GM21515 (cell line): ENCODE results near the gene LYRM7.
"Not testable (repeated sequence)": the region's sequence is repeated elsewhere in the genome, so short reads cannot be mapped to it uniquely, and the experiment has no call there.

Experiments used
- ATAC-seq: cut with Tn5 transposase; IDR thresholded peaks from one replicate; pipeline ENCODE4 v1.9.1; 2021; ENCODE audit not compliant: unreplicated experiment

The LYRM7 gene

DNA sequence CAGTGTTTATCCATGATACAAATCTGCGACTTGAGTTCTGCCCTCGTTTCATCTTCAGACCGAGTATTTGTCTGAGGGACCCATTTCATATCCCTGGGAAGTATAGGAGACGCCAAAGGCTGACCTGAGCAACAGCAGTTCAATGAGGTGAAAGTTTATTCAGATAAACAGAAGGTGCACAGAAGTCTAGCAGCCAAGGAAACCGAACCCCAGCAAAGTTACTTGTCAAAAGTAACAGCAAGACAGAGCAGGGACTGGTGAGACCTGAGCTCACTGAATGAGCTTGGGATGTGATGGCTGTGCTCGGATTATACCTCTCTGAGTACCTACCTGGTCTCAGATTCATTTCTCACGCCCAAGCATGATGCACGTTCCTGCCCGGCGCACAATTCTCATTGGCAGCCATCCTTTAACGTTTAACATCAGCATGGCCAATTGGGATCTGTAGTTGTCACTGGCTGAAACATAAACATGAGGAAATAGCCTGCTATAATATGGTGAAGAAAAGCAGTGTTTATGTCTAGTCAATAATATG is 599 bp downstream of the LYRM7 start:
- no peak for ATAC-seq

DNA sequence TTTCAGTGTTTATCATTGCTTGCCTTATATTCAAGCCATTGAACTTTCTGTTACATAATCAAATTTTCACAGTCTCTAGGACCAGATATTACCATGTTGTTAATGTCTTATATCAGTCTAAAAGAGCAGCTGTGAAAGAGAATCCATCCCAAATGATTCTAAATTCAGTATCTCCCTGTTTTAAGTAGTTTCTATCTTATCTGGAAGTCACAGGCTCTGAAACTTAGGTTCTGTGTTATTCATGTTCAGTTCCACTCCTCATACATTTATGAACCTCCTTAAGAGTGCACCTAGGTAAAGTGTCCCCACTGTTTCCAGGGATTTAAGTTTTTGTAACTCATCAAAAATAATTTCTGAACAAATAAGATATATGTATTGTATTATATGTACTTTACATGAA is 9.7 kb downstream of the LYRM7 start:
- ATAC-seq, result no peak

DNA sequence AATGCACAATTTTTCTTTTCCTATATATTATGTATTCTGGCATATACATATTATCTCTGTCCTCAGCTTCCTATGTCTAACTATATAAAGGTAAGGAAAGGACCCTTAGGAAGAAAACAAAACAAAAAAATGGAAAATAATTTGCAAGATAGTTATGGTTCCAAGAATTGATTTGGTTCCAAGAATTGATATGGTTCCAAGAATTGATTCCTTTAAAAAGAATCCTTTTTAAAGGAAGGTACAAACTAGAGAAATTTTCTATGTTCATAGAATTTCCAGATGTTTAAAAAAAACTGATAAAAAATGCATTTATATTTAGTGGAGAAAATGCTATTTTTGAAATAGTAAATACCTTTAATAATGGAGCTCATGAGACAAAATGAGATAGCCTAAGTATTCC is 12.1 kb downstream of the LYRM7 start:
- no peak for ATAC-seq

DNA sequence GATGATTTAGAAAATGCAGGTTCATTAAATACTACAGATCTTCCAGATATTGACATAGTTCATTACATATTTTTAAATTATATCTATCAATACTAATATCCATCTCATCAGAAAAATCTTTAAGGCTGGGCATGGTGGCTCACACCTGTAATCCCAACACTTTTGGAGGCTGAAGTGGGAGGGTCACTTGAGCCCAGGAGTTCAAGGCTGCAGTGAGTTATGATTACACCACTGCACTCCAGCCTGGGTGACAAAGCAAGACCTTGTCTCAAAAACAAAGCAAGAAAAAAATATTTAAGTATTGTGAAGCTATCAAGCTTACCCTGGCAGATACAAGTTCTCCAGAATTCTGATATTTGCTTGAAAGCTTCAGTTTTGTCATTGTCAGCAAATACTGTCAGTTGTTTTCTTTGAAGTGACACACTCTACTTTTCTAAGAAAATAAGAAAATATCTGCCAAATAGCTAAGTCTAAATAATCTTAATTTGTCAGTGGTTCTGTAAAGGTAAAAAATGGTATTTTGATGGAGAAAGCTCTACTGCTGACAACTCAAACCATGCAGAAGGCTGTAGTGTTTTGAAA is 14.9 kb downstream of the LYRM7 start:
- ATAC-seq, result no peak

DNA sequence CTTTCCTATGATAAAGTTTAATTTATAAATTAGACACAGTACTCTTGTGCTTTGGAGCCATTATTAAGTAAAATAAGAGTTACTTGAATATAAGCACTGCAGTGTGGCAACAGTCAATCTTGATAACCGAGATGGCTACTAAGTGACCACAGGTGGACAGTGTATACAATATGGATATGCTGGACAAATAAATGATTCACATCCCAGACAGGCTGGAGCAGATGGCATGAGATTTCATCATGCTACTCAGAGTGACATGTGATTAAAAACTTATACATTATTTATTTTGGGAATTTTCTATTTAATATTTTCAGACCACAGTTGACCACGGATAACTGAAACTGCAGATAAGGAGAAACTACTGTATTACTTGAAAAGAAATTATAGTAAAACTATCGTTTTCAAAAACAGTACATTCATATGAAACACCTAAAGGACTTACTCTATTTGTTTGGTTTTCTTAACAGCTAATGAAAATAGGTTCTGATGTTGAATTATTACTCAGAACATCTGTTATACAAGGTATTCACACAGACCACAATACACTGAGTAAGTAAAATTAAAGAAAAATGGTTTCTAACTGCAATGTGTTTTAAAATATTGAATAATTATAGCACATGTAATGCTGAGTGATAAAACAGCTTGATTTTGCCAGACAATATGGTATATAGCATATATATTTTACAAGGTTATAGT is 16.0 kb downstream of the LYRM7 start:
- ATAC-seq, result no peak

DNA sequence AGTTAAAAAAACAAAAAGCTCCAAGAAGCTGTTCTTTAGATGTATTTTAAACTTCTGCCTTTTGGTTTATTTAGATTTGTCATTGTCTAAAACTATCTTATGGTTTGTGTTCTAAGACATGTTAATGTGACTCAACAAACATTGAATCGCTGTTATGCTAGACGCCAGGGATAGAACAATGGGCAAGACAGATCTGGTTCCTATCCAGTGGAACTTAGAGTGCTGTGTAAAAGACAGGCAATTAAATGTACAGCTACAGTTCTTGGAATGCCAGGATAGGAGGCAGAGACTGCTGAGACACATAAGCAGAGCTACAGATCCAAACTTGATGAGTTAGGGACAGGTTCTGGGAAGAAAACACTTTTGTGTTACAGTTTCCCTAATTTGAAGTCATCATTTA is 22.4 kb downstream of the LYRM7 start:
- ATAC-seq, result no peak

DNA sequence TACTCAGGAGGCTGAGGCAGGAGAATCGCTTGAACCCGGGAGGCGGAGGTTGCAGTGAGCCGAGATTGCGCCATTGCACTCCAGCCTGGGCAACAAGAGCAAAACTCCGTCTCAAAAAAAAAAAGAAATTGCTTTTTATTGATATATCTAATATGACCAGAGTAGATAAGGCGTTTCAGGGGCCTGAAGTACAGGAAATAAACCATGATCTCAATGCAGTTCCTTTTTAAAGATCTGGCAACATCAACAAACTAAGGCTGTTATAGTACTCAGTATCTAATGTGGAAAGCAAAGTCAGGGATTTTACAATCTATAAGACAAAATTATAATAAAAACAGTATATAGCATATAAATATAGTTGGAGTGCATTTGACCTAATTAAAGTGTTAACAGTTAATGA is 23.2 kb downstream of the LYRM7 start:
- not testable (repeated sequence) for ATAC-seq

DNA sequence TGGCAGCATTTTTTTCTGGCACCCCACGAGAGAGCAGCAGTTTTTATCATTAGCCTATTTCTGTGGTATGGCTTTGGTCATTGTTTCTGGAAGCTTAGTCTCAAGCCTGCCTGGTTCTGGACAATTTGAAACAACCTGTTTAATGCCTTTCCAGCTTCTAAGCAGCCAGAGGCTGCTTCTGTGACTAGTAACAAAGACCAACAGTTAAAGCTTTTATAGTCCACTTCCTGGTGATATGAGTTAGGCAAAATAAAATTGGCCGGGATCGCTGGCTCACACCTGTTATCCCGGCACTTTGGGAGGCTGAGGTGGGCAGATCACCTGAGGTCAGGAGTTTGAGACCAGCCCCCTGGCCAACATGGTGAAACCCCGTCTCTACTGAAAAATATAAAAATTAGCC is 24.0 kb downstream of the LYRM7 start:
- no peak for ATAC-seq

DNA sequence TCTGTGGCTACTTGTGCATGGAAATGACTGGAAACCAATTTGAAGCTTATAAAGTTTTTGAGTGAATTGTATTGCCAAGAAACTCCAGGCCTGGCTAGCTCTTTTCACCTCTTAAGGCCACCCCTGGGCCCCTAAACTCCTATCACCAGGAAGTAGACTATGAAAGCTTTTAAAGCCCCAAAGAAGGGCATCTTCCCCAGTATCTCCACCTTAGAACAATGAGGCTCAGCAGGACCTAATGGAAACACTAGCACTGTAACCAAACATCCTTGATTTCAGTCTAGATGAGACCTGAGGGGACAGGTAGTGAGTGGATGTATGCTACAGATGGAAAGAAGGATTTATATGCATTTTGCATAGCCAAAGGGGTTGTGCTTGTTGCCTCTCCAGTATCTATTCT is 25.0 kb downstream of the LYRM7 start:
- ATAC-seq, result no peak

DNA sequence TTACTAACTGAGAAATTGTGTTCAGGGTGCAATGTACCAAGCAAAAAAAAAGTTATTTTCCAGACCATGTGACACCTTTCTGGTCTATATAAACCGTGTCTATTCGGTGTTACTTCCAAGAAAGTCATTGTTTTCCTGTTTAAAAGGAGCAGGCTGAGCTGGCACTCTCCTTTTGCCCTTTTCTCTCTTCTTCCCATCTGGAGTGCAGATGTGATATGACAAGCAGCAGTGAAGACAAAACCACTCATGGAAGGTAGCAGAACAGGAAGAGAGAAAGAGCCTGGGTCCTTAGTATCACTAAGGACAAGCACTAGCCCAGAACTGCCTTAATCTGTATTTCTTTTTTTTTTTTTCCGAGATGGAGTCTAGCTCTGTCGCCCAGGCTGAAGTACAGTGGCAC is 25.6 kb downstream of the LYRM7 start:
- ATAC-seq, result no peak

DNA sequence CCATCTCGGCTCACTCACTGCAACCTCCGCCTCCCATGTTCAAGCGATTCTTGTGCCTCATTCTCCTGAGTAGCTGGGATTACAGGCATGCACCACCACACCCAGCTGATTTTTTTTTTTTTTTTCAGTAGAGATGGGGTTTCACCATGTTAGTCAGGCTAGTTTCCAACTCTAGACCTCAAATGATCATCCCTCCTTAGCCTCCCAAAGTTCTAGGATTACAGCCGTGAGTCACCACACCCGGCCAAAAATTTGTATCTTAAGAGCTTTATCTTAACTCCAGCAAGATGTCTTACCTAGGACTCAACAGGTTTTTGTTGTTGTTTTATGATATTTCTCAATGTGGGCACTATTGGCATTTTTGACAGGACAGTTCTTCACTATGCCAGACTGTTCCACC is 27.9 kb downstream of the LYRM7 start:
- no peak for ATAC-seq

DNA sequence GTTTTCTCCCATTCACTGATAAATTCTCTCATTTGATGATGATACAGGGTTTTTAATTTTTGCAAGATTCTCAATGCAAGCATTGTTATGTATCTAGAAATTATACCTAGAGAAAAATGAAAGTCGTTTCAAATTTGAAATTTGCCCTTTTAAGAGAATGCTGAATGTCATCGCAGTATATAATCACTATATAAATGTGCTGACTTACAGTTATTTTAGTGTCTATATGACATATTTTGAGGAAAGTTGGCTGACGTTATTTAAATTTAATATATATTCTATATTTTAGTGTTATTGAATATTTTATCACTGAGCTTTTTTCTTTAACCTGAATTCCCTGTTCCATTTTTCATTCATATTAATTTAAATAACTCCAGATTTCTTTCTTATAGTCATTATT is 29.8 kb downstream of the LYRM7 start:
- ATAC-seq, result no peak

DNA sequence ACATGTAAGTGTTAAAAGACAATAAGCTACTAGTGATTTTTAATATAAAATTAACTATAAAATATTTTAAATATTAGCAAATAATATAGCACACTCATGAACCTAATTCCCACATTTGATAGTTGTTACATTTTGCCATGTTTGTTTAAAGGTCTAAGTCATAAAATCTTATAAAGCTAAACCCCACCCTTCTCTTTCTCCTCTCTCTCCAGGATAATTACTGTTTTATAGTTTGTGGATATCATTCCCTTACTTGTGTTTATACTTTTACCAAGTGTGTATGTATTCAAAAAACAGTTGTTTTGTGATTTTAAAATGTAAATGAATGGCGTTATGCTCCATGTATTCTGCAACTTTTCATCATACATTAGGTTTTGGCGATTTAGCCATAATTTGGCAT is 34.2 kb downstream of the LYRM7 start:
- ATAC-seq, result no peak

DNA sequence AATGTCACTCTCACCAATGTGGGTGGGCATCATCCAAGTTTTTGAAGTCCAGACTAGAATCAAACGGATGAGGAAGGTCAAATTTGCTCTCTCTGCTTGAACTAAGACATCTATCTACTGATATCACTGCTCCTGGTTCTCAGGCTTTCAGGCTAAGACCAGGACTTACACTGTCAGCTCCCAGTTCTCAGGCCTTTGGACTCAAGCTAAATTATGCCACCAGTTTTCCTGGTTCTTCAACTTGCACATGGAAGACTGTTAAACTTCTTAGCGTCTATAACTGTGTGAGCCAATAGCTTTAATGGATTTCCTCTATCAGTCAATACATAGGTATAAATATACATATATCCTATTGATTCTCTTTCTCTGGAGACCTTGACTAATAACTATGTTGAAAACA is 35.3 kb downstream of the LYRM7 start:
- no peak for ATAC-seq

DNA sequence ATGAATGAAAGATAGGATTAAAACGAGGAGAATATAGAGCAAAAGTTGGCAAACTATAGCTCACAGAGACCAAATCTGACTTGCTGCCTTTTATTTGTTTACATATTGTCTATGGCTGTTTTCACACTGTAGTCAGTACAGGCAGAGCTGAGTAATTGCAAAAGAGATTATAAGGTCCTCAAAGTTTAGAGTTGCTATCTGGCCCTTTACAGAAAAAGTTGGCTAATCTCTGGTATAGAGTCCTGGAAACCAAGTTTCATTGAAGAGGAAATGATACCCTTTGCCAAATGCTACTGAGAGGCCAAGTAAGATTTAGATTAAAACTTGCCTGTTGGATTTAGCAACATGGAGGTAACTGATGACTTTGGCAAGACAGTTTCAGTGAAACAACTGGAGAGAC is 36.0 kb downstream of the LYRM7 start:
- ATAC-seq, result no peak

DNA sequence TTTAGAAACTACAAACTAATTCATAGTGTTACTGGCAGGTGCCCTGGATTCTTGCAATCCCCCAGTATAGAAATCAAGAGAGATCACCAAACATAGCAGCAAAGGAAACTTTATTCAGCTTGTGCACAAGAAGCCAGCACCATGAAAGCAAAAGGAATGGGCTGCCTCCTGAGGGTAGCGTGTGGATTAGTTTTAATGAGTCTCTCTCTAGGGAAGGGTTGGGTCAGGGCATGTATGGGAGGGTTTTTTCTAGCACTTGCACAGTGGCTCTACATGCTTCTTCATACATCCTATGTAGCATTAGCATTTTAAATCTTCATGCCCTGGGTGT is 38.4 kb downstream of the LYRM7 start:
- ATAC-seq, result no peak

DNA sequence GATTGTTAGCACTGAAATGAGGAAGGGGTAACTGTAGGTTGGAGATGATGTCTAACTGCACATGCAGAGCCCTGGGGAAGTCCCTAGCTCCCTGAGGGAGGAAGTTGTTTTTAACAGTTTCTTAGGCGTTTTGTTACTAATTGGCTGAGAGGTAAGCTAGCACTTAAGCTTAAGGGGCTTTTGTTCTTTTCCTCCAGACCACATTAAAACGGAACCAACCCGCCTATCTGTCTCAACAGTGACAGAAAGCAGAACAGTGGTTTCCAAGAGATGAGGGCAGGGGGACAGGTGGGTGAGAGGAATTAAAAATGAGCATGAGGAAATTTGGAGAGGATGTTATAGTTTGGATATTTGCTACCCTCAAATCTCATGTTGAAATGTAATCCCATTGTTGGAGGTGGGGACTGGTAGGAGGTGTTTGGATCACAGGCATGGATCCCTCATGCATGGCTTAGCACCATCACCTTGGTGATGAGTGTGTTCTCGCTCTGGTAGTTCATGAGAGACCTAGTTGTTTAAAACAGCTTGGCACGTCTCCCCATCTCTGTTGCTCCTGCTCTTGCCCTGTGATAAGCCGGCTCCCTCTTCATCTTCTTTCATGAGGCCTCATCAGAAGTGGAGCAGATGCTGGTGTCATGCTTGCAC is 38.9 kb downstream of the LYRM7 start:
- ATAC-seq, result peak; percentile 87

DNA sequence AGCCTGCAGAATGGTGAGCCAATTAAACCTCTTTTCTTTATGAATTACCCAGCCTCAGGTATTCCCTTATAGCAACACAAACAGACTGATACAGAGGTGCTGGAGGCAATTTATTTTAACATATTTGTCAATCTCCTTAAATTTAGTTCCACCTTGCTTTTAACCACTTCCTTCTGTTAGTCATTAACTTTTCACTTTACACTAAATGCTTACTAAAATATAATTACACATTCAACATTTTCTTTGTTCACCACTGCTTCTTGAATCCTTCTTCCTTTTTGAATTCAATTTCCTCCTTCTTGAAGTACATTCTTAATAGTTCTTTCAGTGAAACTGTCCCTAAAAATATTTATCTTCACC is 39.4 kb downstream of the LYRM7 start:
- no peak for ATAC-seq

DNA sequence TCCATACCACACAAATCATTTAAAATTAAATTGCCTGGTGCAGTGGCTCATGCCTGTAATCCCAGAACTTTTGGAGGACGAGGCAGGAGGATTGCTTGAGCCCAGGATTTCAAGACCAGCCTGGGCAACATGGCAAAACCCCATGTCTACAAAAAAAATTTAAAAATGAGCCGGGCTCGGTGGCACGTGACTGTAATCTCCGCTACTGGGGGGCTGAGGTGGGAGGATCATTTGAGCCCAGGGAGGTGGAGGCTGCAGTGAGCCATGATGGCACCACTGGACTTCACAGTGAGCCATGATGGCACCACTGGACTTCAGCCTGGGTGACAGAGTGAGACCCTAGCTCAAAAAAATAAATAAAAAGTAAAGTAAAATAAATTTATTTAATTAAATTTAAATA is 40.9 kb downstream of the LYRM7 start:
- ATAC-seq, result no peak

DNA sequence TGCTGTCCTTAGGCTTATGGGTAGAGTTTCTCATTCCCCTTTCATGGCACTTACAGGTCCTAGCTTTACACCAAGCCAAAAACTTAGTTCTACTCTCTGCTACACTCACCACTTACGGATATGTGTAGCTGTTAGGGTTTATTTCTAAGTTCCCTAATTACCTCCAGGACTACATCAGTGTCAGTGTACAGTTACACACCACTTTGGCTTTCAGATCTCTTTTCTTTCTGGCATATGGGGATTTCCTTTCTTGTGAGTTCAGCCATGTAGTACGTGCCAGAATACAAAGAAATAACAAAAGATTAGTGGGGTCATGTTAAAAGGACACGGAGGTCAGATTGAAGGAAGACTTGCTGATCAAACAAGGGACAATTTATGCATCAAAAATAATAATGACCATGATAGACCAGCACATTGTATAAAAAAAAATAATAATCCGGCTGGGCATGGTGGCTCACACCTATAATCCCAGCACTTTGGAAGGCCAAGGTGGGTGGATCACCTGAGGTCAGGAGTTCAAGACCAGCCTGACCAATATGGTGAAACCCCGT is 41.8 kb downstream of the LYRM7 start:
- ATAC-seq, result peak; percentile 46

DNA sequence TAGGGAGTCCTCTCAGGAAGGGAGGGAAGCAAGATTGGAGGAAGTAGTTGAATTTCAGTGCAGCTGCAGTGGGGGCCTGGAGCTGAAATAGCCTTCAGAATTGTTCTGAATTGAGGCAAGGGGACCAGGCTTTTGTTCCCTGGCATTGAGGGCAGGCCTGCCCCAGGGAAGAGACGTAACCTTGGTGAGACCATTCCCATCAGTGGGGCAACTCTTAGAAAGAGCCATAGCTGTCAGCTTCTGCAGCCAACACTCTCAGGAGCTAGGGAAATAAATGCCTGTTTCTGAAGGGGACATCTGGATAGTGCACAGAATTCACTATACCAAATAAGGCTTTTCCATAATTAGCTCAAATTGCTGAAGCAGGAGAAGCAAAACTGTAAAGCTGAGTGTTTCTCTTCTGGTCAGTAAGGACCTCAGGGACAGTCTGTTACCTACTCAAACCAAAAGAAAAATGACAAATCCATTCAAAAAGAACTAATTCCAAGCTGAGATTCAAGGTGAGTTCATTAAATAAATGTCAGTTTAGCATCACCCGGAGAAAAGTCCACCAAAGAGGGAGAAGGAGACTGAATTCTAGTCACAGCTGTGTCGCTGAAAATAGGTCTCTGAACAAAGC is 44.0 kb downstream of the LYRM7 start:
- no peak for ATAC-seq

DNA sequence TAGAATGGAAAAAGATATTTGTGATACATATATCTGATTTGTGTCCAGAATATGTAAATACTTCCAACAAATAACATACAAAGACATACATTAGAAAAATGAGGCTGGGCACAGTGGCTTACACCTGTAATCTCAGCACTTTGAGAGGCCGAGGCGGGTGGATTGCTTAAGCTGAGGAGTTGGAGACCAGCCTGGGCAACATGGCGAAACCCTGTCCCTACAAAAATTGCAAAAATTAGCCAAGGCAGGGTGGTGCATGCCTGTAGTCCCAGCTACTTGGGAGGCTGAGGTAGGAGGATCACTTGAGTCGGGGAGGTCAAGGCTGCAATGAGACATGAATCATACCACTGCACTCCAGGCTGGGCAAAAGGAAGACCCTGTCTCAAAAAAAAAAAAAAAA is 47.0 kb downstream of the LYRM7 start:
- no peak for ATAC-seq
